Right kidney (tissue), 9 donors: ENCODE results near the gene PDHB.
A peak's percentile ranks its signal among the peaks of the same experiment; 100 is the strongest.

Source experiments
- DNase-seq: peaks from one replicate; pipeline ENCODE4 v3.0.0-alpha.2; 2016
- long read RNA-seq, 8 donors: transcript quantifications; one replicate each; lab custom pipeline, GENCODE V29; 2026

PDHB gene
- long read RNA-seq, donor 1, transcript PDHB-201 (10 exons, 1,527 nt): major isoform, 65 of 115 reads
- long read RNA-seq, donor 1, partial matches to known transcripts: 44 of 115 reads
- long read RNA-seq, donor 1, other reads (novel, unspliced or antisense): 0 of 115 reads
- long read RNA-seq, donor 2, transcript PDHB-201 (10 exons, 1,527 nt): major isoform, 31 of 48 reads
- long read RNA-seq, donor 2, partial matches to known transcripts: 14 of 48 reads
- long read RNA-seq, donor 2, other reads (novel, unspliced or antisense): 0 of 48 reads
- long read RNA-seq, donor 3, transcript PDHB-201 (10 exons, 1,527 nt): major isoform, 25 of 36 reads
- long read RNA-seq, donor 3, partial matches to known transcripts: 8 of 36 reads
- long read RNA-seq, donor 3, other reads (novel, unspliced or antisense): 0 of 36 reads
- long read RNA-seq, donor 4, transcript PDHB-201 (10 exons, 1,527 nt): major isoform, 39 of 64 reads
- long read RNA-seq, donor 4, partial matches to known transcripts: 20 of 64 reads
- long read RNA-seq, donor 4, other reads (novel, unspliced or antisense): 0 of 64 reads
- long read RNA-seq, donor 5, transcript PDHB-201 (10 exons, 1,527 nt): major isoform, 51 of 68 reads
- long read RNA-seq, donor 5, partial matches to known transcripts: 13 of 68 reads
- long read RNA-seq, donor 5, other reads (novel, unspliced or antisense): 0 of 68 reads
- long read RNA-seq, donor 6, transcript PDHB-201 (10 exons, 1,527 nt): major isoform, 41 of 84 reads
- long read RNA-seq, donor 6, partial matches to known transcripts: 39 of 84 reads
- long read RNA-seq, donor 6, other reads (novel, unspliced or antisense): 0 of 84 reads
- long read RNA-seq, donor 7, transcript PDHB-201 (10 exons, 1,527 nt): major isoform, 76 of 112 reads
- long read RNA-seq, donor 7, partial matches to known transcripts: 27 of 112 reads
- long read RNA-seq, donor 7, other reads (novel, unspliced or antisense): 0 of 112 reads
- long read RNA-seq, donor 8, transcript PDHB-201 (10 exons, 1,527 nt): major isoform, 52 of 93 reads
- long read RNA-seq, donor 8, partial matches to known transcripts: 36 of 93 reads
- long read RNA-seq, donor 8, other reads (novel, unspliced or antisense): 0 of 93 reads

DNA sequence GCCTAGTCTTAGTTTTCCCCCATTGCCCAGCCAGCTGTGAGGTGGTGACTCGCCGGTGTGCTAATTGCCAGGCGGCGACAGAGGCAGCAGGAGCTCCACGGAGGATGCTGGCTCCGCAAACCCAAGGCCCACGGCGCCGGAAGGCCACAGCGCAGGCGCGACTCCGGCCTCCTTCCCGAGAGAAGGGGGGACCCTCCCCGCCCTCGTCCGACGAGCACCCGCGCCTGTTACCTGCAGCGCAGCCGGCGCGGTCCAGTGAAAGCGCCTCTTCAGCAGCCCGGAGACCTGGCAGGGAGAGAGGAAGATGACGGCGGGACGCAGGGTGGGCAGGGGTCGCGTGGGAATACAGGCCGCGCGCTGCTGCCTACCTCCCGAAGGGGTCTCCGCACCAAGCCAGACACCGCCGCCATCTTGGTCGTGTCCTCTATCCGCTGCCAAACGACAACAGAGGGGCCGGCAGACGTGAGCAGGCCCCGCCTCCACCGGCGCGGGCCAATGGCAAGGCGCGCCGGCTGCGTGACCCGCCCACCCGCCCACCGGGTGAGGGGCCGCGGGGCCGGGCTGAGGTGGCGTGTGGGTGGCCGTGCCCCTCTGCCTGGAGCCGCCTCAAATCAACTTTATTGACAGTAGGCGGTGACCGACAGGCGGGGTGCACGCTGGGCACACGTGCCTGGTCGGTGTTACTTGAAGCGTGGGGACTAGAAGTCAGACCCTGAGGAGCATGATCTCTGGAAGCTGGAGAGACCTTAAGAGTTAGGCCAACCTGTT is at the start of gene PDHB:
PDHB (minus strand) TSS at position 433 of the 768 bp plus-strand sequence; CDS start at position 410, 23 bp downstream.
- DNase-seq: peak; percentile 99

GRCh38 chr3:58482917-58483636 is 49.4 kb upstream of the PDHB start:
- no peak for DNase-seq

GRCh38 chr3:58480309-58480708 is 46.7 kb upstream of the PDHB start:
- DNase-seq: no peak

DNA sequence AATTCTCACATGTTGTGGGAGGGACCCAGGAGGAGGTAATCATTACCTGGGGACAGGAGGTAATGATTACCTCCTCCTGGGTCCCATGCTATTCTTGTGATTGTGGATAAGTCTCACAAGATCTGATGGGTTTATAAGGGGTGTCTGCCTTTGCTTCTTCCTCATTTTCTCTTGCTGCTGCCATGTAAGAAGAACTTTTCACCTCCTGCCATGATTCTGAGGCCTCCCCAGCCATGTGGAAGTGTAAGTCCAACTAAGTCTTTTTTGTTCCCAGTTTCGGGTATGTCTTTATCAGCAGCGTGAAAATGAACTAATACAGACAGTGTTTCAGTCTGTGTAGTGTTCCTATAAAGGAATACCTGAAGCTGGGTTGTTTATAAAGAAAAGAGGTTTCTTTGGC is 45.1 kb upstream of the PDHB start:
- no peak for DNase-seq

DNA sequence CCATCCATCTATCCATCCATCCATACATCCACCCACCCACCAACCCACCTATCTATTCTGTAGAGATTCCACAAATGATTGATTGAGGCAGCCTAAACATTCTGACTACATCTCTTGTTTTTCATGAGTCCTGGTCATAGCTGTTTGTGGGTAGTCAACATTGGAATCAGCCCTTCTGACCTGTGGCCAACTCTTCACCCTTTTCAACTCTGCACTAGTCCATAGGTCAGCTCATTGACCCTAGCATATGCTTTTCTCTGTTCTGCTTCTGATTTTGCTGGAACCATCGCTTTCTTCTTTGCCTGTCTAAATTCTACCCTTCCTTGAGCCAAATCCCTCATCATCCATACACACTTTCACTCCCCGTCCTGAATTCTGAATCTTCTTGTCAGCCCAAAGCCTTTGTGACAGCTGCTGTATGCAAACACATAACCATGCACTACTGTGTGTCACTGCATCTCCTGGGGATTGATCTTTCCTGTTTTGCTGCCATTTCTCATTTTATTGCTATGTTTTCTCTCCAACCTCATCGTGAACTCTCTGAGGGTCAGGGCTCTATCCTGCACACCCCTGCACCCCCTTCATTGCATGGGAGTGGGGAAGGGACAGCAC is 41.4 kb upstream of the PDHB start:
- DNase-seq: no peak

DNA sequence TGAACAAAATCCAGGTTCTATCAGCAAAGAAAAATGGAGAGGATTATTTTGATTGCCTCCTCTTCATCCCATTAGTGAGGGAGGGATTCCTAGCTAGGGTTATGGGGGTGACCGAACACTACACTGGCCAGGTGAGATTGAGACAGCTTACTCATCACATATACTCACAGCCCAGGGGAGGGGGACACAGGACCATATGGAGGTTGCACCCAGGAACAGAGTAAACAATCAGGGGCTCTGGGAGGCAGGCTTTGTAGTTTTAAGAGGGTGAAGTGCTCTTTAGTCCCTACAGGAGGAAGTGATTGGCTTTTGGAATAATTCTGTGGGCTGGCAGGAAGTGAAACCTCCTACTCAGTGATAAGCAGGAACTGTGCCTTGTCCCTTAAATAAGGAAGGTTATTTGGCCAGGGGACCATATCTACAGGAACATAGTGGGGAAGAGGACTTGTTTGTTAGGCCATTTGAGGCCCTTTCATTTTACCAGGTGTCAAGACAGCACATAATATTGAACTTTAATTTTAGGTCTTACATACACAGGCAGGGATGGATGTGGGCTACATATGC is 40.8 kb upstream of the PDHB start:
- no peak for DNase-seq

DNA sequence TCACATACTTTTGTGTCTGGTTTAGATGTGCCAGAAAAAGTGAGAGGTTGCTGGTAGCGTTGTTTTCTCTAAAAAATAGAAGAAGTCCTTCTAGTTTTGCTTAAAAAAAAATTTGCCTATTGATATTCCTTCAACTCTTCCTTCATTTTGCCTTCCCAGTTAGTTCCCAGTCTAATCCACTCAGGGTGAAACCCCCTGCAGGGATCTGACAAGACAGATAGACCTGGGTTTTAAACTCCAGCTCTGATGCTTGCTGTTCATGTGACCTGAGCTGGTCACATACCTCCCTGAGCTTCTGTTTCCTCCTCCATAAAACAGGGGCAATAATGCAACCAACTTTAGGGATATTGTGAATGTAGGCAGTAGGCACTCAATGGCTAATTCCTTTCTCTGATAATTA is 39.6 kb upstream of the PDHB start:
- DNase-seq: no peak

DNA sequence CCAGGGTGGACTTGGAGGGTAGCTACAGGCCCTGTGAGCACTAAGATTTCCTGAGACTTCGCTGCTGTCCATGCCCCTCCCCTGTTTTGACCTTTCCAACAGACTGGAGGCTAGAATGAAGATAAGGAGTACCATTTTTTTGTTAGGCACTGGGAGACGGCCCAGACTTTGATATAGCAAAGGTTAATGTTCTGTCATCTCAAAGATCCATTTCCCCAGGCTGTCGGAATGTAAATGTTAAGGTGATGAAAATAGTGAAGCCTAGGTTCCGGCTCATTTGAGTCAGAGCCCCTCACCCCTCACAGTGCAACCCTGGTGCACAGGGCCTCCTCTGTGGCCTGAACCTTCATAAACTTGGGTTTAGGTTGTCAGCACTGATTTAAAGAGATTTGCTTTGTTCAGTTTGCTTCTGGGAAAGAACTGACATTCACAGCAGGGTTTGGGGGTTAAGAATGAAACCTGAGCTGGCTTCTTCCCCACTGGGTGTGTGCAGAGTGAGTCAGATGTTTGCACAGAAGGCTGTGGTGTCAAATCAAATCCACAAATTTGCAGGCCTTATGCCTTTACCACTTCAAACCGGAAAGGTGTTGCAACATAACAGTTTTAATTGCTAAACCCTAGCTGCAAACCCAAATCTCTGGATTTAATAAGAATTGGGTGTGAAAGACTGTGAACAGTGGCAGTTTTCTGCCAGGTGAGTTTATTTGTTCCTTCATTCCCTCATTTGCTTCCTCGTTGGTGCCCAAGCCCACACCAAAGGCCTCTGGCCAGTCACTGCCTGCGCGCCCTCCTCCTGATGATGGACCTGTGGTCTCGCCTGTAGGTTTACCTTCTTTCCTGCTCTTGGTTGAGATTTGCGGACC is 37.6 kb upstream of the PDHB start:
- peak; percentile 53 for DNase-seq

GRCh38 chr3:58470363-58471024 is 36.9 kb upstream of the PDHB start:
- no peak for DNase-seq

DNA sequence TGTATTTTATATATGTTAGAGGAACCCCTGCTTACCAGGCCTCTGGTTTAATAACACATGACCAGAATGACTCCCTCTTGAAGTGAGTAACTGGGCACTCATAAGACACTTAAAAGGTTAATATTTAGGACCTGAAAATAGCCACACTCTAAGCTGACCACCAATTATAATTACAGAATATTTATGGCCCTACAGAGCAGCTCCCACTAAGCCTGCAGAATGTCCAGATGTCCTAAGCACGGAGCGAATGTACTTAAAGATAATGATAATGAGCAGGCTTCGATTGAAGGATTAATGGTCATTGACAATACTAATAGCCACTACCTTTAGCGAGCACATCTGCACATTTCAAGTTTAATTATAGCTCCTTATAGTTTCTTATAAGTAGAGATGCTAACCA is 35.5 kb upstream of the PDHB start:
- no peak for DNase-seq

DNA sequence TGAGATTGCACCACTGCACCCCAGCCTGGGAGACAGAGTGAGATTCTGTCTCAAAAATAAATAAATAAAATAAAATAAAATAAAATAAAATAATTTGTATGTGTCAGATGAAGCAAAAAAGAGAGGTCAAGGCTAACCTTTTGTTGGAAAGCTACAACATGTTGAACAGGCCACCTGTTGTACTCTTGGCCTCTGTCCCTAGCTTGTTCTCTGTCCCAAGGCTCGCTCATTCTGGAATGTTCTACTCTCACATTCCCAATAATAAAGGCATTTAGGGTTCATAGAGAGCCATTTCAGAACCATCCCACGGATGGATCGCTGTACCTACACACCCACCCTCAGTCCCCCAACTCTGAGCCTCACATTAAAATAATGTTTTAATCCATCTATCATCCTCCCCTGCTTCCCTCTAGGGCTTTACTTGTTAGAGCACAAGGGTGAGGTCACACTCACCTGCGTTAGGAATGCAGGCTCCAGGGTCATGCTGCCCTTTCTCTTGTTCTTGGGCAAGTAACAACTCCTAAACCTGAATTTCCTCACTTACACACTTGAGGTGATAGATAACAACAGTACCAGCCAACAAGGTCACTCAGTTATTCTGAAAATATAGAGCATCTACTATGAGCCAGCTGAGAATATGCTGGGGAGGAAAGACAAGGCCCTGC is 33.4 kb upstream of the PDHB start:
- no peak for DNase-seq

DNA sequence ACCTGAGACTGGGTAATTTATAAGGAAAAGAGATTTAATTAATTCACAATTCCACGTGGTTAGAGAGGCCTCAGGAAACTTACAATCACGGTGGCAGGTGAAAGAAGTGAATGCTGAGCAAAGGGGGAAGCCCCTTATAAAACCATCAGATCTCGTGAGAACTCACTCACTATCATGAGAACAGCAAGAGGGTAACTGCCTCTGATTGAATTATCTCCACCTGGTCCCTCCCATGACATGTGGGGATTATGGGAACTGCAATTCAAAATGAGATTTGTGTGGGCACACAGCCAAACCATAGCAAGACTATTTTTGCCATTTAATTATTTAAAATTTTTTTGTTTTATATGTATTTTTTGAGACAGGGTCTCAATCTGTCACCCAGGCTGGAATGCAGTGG is 31.2 kb upstream of the PDHB start:
- DNase-seq: no peak

- no peak for DNase-seq
Observed at GRCh38 chr3:58463942-58464271, 30.3 kb upstream of the PDHB start.

DNA sequence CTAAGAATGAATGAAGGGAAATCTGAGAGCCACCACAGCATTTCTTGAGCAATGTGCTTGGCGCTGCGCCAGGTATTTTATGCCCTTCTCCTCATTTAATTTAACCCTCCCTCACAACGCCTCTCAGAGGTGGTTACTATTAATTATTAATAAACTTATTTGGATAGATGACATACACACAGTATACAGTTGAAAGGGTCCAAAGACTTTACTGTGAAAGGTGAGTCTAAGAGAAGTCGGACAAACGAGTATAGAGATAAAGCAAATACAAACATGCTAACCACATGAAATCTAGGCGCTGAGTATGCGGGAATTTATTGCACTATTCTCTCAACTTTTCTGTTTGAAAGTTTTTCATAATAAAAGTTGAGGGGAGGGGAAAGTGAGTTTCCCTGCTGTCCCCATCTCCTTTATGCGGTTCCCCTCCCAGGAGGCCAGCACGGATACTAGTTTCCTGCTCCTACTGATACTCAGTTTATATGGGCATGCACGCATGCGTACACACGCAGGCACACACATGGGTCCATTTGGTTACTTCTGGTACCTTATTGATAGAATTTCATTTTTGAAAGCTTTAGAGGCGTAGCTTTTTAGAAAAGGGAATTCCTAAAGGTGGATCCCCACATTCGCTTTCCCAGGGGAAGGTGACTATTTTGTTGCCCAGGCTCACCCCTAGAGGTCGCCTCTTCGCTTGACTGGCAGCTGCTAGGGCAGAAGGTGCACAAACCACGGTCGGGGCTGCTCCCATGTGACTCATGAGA is 29.7 kb upstream of the PDHB start:
- peak; percentile 67 for DNase-seq

- peak; percentile 46 for DNase-seq
Observed at GRCh38 chr3:58462829-58463180, 29.2 kb upstream of the PDHB start.

DNA sequence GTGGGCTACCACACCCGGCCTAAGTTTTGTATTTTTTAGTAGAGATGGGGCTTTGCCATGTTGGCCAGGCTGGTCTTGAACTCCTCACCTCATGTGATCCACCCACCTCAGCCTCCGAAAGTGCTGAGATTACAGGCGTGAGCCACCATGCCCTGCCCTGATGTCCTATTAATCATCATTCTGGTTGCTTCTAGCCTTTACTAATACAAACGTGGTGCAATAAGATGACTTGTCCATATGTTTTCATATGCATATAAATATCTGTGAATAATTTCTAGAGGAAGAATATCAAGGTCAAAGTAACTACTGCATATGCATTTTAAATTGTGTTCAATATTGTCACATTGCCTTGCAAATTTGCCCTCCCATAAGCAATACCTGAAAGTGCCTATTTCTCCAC is 25.5 kb upstream of the PDHB start:
- no peak for DNase-seq

DNA sequence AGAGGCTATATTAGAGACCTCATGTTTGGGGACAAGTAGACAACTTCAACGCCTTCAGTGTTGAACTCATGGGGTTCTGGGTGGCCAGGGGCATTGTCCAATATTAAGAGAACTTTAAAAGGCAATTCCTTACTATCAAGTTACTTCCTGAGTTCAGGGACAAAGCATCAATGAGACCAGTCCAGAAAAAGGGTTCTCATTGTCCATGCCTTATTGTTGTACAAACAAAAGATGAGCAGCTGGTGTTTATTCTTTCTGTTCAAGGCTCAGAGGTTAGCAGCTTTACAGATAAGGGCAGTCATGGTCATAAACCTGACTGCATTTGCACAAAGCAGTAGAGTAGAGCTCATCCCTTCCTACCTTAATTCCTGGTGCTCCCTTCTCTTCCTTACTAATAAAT is 18.5 kb upstream of the PDHB start:
- no peak for DNase-seq
